GM19043 (cell line): ENCODE results near the gene PRDM1.

Experiments used
- ATAC-seq: cut with Tn5 transposase; IDR thresholded peaks from one replicate; pipeline ENCODE4 v1.9.1; 2021; ENCODE audit warnings: low read depth; ENCODE audit not compliant: unreplicated experiment

Gene PRDM1

DNA sequence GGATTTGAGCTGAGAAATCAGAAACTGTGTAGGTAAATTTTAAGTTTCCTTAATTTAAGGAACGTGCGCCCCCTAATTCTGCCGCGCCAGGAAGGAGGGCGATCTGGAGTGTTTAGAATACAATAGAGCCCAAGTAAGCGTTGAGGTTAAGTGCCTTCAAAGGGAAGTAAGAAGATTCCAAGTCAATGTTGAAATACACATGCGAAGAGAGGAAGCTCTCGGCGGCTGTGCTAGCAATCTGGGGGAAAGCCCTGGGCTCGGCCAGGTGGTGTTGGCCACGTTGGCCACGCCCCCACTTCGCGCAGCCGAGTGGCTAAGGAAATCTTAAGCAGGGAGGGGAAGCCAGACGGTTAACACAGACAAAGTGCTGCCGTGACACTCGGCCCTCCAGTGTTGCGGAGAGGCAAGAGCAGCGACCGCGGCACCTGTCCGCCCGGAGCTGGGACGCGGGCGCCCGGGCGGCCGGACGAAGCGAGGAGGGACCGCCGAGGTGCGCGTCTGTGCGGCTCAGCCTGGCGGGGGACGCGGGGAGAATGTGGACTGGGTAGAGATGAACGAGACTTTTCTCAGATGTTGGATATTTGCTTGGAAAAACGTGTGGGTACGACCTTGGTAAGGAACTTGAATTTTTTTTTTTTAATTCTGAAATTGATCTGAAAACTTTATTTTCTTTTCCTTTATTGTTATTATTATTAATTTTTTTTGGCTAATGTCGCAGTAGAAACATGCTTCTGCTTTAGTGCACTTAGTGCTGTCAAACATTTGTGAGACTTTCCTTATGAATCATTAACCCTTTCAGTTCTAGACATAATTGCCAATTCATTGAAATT lies at the start of gene PRDM1:
Gene PRDM1 (plus strand): TSS at position 353 of the 830 bp plus-strand sequence. CDS start 218 bp downstream, at position 571.
- ATAC-seq: peak; percentile 71

DNA sequence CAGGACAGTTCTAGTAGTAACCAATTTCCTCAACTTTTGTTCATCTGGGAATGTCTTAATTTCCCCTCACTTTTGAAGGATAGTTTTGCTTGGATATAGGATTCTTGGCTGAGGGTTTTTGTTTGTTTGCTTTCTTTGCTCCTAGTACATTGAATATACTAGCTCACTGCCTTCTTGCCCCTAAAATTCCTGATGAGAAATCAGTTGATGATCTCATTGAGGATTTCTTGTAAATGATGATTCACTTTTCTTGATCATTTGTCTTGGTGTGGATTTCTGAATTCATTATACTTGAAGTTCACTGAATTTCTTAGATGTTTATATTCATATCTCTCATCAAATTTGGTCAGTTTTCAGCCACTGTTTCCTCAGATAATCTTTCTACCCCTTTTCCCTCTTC lies 49.1 kb upstream of the PRDM1 start:
- ATAC-seq: no peak

DNA sequence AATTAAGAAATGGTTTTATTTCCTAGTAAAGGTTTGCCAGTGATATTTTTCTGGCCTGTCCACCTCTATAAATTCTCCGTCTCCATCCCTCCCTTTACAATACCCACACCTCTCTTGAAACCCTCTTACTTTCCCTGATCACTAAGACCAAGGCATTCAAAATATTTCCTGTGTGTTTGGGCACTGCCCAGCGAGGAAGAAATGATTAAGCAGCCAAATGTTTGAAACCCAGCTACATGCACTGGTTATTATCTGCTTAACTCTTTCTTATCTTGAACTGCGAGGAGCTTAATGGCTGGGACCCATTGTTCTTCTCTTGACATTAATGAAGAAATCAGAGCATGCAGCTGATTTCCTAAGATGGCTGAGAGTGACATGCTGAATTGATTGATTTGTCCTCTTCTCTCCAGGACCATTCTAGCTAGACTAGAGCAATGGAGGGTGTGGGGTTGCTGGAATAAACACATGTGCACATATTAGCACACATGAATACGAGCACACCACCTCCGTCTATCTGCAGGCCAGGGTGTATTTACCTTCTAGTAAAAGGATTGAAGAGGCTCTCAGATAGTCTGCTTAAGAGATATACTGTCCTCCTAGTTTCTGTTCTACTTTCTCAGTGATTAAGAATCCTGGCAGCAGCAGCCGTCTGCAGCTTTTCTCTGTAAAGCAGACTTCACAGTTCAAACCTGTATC lies 46.1 kb upstream of the PRDM1 start:
- ATAC-seq: no peak

DNA sequence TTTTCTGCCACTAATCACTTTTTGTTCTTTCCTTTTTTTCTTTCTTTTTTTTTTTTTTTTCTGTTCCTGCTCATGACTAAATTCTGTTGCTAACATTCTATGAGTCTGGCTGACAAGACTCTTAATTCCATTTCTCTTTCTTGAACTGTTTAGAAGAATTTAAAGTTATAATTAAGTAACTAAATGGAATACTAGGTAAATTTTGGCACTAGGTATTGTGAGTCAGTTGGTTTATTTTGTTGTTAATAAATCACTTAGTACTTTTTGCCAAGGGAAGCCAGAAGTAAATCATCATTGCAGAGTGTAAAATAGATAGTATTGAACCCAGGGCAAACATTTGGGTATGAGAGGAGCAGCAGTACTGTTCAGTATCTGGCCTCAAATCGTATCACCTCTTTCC lies 42.0 kb upstream of the PRDM1 start:
- ATAC-seq: no peak

DNA sequence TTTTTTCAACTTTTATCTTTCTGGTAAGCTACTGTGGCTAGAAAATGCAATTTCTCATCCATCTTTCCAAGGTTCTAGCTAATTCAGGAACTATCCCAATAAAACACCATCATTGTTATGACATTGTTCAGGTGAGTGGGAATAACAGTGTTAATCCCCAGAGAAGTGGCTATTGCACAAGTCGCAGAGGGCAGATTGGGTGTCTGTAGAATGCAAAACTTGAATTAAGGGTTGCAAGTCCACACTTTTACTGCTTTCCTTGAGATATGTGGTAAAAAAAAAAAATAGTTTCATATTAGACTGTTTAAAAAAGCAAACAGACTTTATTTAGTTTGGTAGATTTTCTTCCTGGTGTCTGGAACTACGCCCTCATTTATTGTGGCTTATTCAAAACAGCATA lies 41.1 kb upstream of the PRDM1 start:
- ATAC-seq: no peak

DNA sequence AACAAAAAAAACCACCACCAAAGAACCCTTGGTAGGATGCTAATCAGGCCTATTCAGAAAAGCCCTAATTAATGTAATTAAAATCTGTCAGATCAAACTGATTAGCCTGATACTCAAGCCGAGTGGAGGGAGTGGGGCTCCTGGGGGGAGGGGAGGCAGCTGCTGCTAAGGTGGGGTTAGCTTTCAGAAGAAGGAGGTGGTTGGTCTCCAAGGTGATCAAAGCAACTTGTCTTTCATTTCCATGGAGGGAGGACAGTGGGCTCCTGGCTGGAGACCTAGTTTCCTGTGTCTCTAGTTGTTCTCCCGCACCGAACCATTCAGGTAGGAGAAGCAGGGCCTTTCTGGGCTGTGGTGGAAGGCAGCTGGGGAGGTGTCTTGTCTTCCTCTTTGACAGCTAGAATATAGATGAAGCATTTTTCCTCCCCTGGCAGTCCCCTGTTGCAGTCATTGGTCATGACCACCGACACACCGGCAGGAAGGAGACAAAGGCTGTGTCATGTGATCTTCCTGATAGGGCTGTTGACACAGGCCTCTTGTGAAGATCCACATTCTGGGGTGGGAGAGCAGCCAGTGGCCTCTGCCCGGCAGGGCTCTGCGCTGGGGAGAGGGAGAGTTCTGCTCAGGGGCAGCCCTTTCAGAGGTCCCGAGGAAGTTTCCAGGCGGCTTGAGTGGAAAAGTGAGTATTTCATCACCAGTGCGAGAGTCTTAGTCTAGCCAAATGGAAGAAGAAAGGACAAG lies 39.9 kb upstream of the PRDM1 start:
- ATAC-seq: no peak

DNA sequence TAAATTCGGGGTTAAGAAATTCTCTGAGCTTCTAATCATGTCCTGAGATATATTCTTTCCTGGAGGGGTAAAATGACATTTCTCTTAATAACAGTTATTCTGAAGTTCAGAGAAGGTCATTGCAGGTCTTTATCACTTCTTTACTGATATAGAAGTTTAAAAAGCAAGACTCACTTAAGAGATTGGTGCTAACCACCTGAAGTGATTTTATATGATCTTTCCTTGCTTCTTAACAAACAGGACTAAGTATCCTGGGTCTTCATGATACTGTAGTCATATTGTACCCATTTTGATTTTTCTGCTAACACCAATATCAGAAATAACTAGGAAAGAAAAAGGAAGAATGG lies 39.3 kb upstream of the PRDM1 start:
- no peak for ATAC-seq

DNA sequence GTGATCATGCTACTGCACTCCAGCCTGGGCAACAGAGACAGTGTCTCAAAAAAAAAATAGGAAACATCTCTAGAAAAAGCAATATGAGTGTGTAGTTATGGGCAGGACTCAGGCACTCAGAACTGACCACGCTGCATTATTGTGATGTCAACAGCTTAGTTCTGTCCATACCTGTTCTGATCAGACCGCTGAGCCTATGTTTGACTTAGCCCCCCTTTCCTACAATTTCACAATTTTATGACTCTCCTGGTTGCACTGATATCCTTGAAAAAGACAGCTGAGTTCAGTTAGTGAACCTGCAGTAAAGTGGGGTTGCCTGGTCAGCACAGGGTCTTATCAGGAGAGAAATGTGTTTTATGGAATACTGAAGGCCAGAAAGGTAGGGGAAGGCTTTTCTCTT lies 37.8 kb upstream of the PRDM1 start:
- no peak for ATAC-seq

DNA sequence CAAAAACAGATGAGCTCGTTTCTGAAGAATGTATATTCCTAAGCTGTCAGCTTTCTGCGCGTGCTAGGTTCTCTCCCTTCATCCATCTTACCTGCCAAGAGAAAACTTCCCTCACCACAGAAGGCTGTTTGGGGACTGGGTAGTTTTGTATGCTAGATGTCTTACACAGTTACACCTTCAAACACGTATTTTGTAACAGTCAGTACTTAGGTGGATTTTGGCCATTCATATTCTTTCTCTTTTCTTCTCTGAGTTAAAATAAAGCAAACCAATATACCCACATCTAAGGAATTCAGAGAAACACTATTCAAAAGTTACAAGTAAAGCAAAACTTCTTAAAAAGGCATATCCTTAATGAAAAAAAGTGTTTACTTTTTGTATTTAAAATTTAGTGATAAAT lies 35.6 kb upstream of the PRDM1 start:
- ATAC-seq: no peak

DNA sequence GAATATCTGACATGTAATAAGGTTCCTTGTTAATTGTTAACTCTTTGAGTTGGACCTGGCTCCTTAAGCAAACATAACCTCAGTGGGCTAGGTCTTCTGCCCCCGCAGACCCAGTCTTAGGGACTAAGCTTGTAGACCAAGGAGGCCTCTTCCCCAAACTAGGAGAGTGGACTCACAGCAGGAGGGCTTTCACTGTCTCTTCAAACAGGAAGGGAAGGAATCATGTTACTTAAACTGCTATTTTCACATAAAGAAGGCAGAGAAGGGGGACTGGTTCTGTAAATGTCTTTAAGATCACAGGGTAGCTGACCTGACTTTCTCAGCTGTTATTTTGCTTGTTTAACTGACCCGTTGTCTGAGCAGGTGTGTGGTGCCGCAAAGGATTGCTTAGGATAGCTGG lies 34.9 kb upstream of the PRDM1 start:
- no peak for ATAC-seq

DNA sequence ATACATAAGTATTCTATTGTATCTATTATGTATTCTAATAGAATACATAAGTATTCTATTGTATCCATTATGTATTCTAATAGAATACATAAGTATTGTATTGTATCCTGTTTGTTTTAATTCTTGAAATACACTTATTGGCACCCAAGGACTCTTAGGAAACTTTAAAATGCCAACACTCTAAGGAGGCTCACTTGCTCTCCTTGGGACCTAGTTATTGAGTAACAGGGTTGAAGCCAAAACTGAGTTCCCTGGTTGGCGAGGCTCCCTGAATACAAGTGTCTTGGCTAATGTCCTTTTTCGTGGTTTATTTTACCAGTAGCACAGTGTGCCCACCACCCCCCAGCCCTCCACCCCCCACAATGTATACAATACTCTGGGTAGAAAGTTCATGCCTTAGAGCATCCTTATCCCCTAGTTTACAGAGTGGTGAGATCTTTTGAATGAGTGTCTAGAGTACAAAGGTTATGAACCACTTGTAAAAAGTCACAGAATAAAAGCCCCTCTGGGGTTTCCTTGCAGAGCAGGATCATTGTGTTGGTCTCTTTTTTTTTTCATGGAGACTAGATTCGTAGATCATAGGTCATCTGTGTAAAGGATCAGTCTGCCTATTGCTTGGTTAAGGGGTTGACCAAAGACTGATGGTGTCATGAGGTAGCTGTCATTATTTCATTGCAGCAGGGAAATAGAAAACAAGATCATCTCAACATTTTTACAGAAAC lies 32.5 kb upstream of the PRDM1 start:
- ATAC-seq: no peak

DNA sequence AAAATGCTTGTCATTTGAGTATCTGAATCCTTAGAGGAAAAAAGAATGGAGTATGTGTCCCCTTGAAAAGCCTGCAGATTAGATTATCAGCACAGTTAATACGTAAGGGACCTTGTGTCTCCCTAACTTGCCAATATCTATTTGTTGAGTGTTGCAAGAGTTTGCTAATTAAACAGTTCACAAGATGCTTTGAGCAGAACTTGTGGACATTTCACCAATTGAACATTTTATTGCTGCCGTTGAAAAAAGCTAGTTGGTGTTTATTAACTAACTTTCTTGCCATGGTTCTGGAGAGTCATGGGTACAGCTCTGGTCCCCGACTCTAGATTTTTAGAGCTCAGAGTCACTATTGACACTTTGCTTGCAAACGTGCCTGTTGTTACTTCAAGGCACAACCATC lies 30.6 kb upstream of the PRDM1 start:
- ATAC-seq: no peak

DNA sequence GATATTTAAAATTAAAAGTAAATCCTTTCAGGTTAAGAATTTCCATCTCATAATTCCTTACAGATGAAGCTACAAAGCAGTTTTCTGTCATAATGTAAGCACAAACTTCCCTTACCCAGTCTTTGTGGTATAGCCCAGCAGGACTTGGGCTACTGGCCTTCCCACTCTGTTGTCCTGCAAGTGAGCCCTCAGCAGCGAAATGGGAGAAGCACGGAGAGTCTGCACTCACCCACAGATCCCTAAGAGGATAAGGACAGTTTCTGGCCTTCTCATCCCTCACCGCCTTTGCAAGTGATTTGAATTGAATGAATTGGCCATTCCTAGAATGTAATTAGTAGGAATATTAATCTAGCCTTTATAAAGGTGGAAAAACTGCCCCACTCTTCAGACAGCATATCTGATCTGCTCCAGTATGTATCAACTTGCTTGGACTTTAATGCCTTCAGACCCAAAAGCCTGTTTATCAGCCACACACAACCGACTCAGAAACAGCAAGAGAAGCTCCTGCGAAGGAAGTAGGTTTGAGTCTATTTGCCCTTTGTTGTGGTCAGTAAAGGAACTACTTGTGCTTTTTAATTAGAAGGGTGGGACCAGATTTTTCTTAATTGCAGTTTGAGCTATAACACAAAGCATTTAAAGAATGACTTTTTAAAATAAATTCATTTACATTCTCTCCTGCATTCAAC lies 29.9 kb upstream of the PRDM1 start:
- no peak for ATAC-seq

DNA sequence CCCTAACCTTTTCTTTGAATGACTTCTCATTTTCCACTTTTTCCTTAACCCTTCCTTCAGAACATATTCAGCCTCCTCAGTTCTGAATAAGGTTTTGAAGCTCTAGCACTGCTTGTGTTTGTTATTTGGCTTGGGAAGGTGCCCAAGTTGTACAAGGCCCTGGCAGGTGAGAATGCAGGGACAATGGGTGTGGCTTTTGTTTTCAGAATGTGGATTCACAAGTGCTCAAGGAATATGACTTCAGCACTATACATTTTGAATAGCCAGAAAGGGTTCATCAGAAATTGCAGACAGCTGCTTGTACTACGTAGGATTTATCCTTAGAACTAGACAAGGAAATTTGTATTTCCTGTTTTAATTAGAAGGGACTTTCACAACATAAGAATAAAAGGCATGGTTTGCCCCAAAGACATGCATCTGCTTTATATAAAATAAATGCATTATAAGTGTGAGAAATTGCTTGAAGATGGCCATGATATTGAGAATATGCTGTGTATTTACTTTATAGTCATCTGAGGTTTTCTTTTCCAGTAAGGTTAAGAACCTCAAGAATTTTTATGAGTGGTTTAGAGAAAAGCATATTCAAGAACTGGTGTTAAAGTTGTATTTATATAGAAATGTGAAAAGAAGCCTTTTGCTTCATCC lies 29.3 kb upstream of the PRDM1 start:
- ATAC-seq: no peak

DNA sequence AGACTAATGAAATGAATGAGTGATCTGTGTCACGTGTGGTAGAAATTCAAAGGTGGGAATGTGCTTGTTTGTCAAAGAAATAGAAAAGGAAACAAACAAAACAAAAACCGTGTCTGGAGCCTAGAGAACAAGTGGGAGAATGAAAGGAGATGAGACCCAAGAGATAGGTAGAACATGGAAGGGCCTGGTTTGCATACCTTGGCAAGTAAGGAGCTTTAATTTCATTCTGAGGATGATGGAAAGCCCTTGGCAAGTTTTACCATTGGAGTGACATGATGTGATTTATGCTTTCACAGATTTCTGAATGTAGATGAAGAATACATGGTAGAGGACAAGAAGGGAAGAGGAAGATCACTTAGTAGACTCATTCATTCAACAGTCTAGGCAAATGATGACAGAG lies 26.8 kb upstream of the PRDM1 start:
- ATAC-seq: no peak

DNA sequence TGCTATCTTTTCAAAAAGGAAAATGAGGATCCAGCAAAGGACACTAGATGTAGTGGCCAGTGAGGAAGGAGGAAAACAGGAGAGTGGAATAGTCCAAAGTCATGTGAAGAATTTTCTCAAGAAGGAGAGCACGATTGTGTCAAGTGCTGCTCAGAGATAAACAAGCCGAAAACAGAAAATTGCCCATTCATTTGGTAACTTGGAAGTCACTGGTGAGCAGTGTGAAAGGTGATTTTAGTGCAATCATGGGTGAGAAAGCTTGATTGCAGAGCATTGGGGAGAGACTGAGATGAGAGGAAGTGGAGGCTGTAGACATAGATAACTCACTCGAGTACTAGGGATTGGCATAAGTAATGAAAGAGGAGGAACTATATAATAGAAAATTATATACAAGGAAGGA lies 26.0 kb upstream of the PRDM1 start:
- no peak for ATAC-seq

DNA sequence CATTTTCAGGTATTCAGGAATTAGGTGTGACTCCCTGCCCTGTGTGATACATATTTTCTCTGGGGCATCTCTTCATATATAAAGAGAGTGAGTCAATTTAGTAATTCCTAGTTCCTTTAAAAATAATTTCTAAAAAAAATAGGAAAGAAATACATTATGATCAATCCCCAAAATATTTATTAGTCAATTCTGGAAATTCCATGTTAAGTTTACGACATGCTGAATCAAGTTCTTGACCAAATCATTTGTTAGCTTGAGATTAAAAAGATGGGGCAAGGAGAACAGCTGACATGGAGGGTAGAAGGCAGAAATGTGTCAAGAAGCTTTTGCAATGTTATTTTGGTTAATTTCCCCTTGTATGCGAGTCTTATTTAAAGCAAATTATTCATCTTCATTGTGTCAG lies 22.7 kb upstream of the PRDM1 start:
- no peak for ATAC-seq

DNA sequence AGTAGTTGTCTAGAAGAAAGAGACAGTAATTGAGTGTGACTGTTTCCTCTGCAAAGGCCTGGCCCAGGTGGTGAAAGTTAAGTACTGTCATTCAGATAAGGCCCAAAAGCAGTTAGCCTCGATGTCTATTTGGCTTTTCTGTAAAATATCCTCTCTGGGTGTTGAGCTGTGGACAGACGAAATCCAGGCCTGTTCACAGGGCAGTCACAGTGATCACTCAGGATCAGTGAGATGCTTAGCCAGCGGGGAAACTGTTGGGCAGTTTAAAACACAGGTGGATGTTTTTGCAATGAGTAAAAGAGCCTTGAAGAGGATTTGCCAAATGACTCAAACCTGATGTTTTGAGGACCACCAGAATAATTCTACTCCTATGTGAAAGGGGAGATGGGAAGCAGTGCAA lies 22.0 kb upstream of the PRDM1 start:
- no peak for ATAC-seq

DNA sequence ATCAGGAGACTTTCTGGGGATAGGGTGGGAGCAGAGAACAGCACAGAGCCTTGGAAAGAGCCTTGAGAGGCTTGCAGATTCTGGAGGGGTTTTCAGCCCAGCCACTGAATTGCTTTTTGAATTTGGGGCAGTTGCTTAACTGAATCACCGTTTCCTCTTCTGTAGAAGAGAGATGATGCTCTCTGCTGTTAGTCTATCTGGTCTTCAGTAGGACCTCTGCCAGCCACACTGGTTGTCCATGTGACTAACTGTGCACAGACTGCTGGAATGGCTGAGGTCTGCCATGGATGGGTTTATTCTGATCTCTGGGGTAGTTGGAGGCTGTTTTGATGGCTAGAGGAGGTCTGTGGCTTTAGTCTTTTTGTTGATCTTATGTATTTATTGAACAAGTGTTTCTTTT lies 21.4 kb upstream of the PRDM1 start:
- ATAC-seq: no peak

DNA sequence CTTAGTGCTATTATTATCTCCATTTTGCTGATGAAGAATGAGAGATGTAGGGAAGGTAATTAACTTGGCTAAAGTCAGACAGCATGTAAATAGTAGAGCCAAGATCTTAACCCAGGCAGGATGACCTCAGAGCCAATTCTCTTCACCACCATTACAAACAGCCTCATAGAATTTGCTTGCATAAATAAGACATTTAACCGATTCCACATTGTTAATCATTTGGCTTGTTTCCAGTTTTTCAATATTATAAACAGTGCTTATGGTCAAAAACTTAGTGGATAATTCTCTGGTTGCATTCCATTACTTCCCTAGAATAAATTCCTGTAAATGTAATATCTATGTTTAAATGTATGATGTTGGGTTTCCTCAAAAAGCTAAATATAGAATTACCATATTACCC lies 19.1 kb upstream of the PRDM1 start:
- ATAC-seq: no peak
